GM21528 (cell line): Measurements from ENCODE around the gene TWIST2.

ENCODE experiments used
- ATAC-seq: cut with Tn5 transposase; IDR thresholded peaks from one replicate; pipeline ENCODE4 v1.9.1; 2021; ENCODE audit warnings: mild to moderate bottlenecking, moderate library complexity; ENCODE audit not compliant: unreplicated experiment, low FRiP score

Gene TWIST2

GRCh38 chr2:238914648-238915015 lies 66.7 kb downstream of the TWIST2 start:
- no peak for ATAC-seq

- no peak for ATAC-seq
These were observed 67.3 kb downstream of the TWIST2 start for GRCh38 chr2:238915196-238915595.

GRCh38 chr2:238915596-238915995 lies 67.7 kb downstream of the TWIST2 start:
- no peak for ATAC-seq

GRCh38 chr2:238916176-238916874 lies 68.4 kb downstream of the TWIST2 start:
- ATAC-seq = no peak

- ATAC-seq = no peak
These were observed 69.1 kb downstream of the TWIST2 start for GRCh38 chr2:238916875-238917590.

GRCh38 chr2:238919307-238919706 lies 71.4 kb downstream of the TWIST2 start:
- ATAC-seq = no peak

GRCh38 chr2:238920053-238920452 lies 72.2 kb downstream of the TWIST2 start:
- no peak for ATAC-seq

GRCh38 chr2:238920601-238921001 lies 72.7 kb downstream of the TWIST2 start:
- ATAC-seq = no peak

GRCh38 chr2:238921259-238921658 lies 73.4 kb downstream of the TWIST2 start:
- ATAC-seq = no peak

- no peak for ATAC-seq
These were observed 73.9 kb downstream of the TWIST2 start for GRCh38 chr2:238921681-238922319.

- no peak for ATAC-seq
These were observed 74.5 kb downstream of the TWIST2 start for GRCh38 chr2:238922435-238922834.

GRCh38 chr2:238924032-238924431 lies 76.1 kb downstream of the TWIST2 start:
- ATAC-seq = no peak

- ATAC-seq = no peak
These were observed 76.9 kb downstream of the TWIST2 start for GRCh38 chr2:238924796-238925195.

GRCh38 chr2:238925281-238925680 lies 77.4 kb downstream of the TWIST2 start:
- ATAC-seq = no peak

GRCh38 chr2:238925816-238926521 lies 78.1 kb downstream of the TWIST2 start:
- ATAC-seq = no peak

- ATAC-seq = no peak
These were observed 79.1 kb downstream of the TWIST2 start for GRCh38 chr2:238926761-238927611.

- no peak for ATAC-seq
These were observed 80.0 kb downstream of the TWIST2 start for GRCh38 chr2:238927746-238928519.

- ATAC-seq = no peak
These were observed 80.8 kb downstream of the TWIST2 start for GRCh38 chr2:238928520-238929241.
